Measurements from ENCODE around the gene PNMA8B.

PNMA8B gene

GRCh38 chr19:46442808-46443450 is 52.7 kb downstream of the PNMA8B start:
- no peak overlapping the region for H3K4me3 ChIP-seq (ENCODE audit: control insufficient read depth, low read depth, low read length)
- TF ChIP-seq, protein P1, sequence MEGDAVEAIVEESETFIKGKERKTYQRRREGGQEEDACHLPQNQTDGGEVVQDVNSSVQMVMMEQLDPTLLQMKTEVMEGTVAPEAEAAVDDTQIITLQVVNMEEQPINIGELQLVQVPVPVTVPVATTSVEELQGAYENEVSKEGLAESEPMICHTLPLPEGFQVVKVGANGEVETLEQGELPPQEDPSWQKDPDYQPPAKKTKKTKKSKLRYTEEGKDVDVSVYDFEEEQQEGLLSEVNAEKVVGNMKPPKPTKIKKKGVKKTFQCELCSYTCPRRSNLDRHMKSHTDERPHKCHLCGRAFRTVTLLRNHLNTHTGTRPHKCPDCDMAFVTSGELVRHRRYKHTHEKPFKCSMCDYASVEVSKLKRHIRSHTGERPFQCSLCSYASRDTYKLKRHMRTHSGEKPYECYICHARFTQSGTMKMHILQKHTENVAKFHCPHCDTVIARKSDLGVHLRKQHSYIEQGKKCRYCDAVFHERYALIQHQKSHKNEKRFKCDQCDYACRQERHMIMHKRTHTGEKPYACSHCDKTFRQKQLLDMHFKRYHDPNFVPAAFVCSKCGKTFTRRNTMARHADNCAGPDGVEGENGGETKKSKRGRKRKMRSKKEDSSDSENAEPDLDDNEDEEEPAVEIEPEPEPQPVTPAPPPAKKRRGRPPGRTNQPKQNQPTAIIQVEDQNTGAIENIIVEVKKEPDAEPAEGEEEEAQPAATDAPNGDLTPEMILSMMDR (IDR thresholded peaks at IDR 0.05; ENCODE audit: control insufficient read depth, insufficient read depth, low read depth, low read length, missing control alignments) = no peak
- no peak for DNase-seq (ENCODE audit: low read depth)

DNA sequence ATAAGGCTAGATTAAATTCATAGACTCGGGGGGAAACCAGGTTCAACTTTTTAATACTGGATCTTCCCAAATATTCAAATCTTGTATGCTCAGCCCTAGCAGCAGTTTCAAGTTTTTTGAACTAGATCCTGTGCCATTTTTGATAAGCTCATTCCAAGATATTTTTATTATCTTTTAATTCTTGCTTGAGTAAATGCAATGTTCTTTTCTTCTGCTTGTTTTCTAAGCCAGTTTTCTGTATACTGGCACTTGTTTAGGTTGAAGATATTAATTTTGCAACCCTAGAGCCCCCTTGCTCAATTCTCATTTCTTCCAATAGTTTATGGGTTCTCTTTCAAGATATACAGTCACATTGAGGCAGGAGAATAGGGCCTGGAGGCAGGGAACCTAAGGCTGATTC is 53.8 kb downstream of the PNMA8B start:
- DNase-seq (ENCODE audit: low read depth) = no peak
- TF ChIP-seq, protein P1 (IDR thresholded peaks at IDR 0.05; ENCODE audit: control insufficient read depth, insufficient read depth, low read depth, low read length, missing control alignments) = no peak
- no peak overlapping the region for H3K4me3 ChIP-seq (ENCODE audit: control insufficient read depth, low read depth, low read length)

Data from AG09309 (cell line).